ENCODE data around the gene SULF2.

GRCh38 chr20:47773371-47773786 lies 11.9 kb downstream of the SULF2 start:
- no peak for TF ChIP-seq GATA3 (IDR thresholded peaks at IDR 0.05; ENCODE audit: low read depth, low read length)
- no peak for TF ChIP-seq GATA2 (IDR thresholded peaks at IDR 0.05; ENCODE audit: low read depth, low read length)

Data from SH-SY5Y (cell line).